NCI-H1436 (cell line): Measurements from ENCODE around the gene NCF4.

ENCODE experiments used
- DNase-seq: peaks from one replicate; lab custom pipeline; 2025; lab: John Stamatoyannopoulos, UW

The NCF4 gene

DNA sequence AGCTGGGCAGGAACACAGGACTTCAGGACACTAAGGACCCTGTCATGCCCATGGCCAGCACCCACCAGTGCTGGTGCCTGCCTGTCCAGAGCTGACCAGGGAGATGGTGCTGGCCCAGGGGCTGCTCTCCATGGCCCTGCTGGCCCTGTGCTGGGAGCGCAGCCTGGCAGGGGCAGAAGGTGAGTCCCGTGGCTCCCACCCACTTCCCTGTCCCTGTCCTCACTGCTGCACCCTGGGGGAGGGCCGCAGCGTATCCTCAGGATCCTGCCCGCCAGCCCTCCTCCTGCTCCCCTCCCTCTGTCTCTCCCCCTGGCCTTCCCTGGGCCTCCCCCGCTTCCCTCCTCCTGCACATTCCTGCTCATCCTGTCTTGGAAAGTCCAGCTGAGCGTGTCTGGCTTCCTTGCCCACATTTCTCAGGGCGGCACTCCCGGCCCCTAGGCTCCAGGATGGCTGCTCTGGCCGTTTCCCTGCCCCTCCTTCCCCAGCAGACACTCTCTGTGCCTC, 61.4 kb downstream of the NCF4 start:
- DNase-seq, result no peak

DNA sequence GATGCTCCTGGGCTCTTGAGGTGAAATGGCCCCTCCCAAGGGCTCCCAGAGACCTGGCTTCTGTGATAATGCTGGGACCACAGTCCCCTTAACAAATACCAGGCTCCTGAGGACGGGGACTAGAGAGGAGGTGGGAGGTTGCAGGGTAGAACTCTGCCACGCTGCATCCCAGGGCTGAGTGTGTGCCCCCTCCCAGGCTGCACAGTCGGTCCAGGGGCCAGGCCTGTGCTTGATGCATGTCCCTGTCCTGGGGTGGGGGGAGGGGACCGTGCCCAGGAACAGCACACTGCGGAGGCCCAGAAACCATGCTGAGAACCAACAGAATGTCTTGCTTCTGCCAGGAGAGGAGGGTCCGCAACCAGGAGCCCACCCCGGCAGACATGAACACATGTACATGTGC, 61.9 kb downstream of the NCF4 start:
- no peak for DNase-seq

GRCh38 chr22:36923131-36923788, 62.5 kb downstream of the NCF4 start:
- DNase-seq, result no peak

DNA sequence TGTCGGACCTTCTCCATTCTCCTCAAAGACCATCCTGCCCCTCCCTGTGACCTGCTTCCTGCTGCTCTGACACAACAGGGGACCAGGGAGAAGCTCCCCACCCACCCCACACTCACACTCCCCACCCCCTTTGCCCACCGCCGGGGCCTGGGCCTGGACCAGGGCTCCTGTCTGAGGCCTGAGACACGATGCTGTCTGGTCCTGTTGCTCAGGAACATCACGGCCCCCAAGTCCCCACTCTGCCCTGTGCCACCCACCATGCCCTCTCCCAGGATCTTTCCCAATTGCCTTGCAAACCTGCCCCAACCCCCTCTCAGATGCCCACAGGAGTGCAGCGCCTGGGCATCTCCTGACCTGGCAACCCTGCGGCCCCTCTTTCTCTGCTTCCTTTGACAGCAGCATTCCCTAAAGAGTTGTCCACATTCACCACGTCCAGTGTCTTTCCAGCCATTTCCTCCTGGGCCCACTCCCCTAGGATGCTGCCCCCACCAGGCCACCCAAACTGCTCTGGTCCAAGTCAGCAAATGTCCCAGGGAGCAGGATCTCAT, 63.4 kb downstream of the NCF4 start:
- DNase-seq, result no peak

DNA sequence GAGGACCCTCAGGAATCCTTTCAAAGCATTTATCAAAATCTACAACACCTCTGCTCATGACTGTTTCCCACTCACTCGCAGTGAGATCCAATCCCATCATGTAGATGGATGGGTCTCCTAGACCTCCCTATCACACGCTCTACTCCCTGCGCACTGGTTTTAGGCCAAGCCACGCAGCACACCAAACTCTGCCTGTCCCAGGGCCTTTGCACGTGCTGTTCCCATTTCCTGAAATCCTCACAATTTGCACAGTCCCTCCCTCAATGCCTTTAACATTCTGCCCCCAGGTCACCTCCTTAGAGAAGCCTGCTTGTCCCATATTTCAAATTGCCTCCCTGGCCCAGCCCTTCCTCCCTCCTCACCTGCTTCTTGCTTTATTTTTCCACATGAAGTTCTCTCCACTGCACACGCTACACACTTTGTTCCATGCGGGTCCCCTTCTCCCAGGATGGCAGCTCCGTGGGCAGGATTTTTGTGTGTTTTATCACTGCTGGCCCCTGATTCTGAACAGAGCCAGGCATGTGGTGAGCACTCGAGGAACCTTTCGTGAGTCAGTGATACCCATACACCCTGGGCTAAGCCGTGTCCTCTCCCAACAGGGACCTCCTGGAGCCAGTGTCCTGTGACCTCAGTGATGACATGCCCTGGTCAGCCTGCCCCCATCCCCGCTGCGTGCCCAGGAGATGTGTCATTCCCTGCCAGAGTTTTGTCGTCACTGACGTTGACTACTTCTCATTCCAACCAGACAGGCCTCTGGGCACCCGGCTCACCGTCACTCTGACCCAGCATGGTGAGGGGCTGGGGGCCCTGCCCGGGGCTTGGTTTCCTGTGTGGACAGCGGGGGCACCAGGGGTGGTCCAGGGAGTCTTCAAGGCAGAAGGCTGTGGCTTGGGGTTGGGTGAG, 64.8 kb downstream of the NCF4 start:
- no peak for DNase-seq

DNA sequence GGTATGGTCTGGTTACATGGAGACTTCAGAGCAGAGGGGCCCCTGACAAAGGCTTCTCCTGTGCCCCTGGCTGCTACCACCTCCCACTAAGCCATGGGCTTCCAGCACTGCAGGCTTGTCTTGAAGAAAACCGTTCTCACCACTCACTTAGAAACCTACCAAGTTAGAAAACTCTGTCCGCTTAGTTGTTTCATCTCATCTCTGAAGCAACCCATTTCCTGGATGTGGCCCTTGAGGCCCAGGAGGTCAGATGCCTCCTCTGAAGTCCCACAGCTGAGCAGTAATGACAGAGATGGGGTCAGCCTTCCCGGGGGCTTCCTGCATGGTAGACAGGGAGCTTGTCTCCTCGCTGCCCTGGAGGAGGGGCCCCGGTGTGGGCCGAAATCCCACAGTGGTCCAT, 65.5 kb downstream of the NCF4 start:
- DNase-seq, result no peak

GRCh38 chr22:36926721-36927435, 66.1 kb downstream of the NCF4 start:
- no peak for DNase-seq
